GM13976 (cell line): ENCODE measurements around the gene AQP6.

Experiments used
- DNase-seq: peaks from one replicate; pipeline ENCODE4 v3.0.0; 2012; ENCODE audit warnings: low spot score
- in situ Hi-C: fragments of 300-500 bp; cut with MboI; formaldehyde crosslinking; loops from one replicate; pipeline ENCODE4 v1.12.0; 2022; ENCODE audit warnings: low sequenced_read_pairs, mixed read lengths, inconsistent platforms; ENCODE audit not compliant: unreplicated experiment
- TF ChIP-seq, protein P1 (sequence below): IDR thresholded peaks from 2 replicates; pipeline ENCODE4 v1.5.1; 2012; ENCODE audit warnings: borderline replicate concordance, mild to moderate bottlenecking; ENCODE audit not compliant: insufficient read depth; ENCODE audit errors: extremely low read depth, missing control alignments, control extremely low read depth

AQP6 gene

DNA sequence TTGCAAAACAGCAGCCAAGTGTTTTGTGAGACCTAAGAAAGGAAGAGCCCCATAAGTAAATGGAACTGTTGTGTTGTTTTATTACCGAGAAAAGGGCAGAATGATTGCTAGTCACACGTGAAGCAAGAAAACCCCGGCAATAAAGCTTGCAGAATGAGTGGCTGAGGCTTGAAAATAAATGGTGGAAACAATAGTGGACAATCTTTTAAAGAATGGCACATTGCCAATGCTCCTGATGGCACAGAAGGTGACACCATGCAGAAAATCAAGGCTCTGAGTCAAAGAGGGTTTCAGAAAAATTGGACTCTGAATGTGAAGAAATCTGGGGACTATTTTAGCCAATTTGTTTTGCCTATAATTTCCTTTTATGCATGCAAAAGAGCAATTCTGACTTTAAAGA is 26.2 kb upstream of the AQP6 start:
- in situ Hi-C loops, result no loop called here
- no peak for DNase-seq
- TF ChIP-seq, protein P1, sequence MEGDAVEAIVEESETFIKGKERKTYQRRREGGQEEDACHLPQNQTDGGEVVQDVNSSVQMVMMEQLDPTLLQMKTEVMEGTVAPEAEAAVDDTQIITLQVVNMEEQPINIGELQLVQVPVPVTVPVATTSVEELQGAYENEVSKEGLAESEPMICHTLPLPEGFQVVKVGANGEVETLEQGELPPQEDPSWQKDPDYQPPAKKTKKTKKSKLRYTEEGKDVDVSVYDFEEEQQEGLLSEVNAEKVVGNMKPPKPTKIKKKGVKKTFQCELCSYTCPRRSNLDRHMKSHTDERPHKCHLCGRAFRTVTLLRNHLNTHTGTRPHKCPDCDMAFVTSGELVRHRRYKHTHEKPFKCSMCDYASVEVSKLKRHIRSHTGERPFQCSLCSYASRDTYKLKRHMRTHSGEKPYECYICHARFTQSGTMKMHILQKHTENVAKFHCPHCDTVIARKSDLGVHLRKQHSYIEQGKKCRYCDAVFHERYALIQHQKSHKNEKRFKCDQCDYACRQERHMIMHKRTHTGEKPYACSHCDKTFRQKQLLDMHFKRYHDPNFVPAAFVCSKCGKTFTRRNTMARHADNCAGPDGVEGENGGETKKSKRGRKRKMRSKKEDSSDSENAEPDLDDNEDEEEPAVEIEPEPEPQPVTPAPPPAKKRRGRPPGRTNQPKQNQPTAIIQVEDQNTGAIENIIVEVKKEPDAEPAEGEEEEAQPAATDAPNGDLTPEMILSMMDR, result no peak

DNA sequence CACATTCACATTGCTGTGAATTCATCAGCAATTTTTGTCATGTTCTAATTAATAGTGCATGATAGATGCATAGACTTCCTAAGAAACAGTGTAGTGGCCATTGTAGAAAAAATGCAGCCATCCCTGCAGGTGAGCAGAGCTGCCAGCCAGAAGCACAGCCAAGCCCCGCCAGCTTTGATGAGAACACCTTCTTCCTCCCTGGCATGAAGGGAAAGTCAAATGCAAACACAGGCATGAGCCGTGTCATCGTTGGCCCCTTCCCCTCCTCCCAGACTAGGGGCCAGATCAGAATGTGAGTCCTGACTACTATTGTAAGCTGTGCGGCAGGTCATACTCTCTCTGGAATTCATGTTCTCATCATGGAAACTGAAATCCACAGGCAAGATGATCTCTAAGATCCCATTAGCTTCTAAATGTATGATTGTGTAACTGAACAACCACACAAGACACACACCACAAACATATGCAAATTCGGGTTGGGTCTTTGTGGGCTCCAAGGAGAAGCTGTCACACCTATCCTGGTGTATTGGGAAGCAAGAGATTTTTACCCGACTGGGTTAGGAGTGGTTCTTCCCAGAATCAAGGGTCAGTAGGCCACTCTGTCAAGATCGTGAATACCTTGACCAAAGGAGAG is 25.0 kb upstream of the AQP6 start:
- no peak for DNase-seq
- in situ Hi-C loops, result no loop called here
- TF ChIP-seq, protein P1, result no peak

DNA sequence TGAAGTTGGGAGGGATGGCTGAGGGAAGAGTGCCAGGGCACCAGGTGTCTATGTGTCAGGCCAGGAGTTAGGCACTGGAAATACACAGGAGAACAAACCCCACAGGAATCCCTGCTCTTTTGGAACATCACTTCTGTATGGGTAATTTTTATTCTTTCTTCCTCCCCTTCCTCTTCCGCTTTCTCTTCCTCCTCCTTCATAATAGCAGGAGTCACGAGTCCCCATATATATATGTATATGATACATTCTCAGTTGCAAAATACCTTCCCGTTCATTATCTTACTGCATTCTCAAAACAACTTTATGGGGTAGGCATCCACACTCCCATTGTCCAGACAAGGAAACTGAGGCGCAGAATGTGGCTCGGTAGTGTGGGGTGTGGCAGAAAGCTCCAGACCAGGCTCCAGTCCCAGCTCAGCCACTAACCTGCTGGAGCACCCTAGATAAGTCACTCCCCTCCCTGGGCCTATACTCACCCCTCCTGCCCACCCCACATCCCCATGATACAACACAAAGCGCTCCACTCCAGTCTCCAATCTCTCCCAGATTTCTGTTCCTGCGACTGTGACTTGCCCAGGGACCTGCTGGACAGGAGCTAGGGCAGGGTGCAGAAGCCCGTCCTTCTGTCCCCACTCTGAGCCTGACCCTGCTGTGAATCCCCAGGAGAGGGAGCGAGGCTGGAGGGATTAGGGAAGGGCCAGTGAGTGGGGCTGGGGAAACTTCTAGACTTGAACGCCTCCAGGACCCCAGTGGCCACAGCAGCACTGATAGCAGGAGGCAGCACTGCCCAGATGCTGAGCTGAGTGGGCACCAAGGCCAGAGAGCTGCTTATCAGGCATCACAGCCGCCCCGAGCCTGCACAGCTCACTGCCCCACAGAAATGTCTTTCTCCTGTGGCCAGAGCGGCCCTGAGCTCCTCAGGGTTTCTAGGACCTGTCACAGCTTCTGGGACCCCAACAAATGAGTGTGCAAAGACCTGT is 23.6 kb upstream of the AQP6 start:
- in situ Hi-C loops, result no loop called here
- DNase-seq, result no peak
- TF ChIP-seq, protein P1, result no peak

DNA sequence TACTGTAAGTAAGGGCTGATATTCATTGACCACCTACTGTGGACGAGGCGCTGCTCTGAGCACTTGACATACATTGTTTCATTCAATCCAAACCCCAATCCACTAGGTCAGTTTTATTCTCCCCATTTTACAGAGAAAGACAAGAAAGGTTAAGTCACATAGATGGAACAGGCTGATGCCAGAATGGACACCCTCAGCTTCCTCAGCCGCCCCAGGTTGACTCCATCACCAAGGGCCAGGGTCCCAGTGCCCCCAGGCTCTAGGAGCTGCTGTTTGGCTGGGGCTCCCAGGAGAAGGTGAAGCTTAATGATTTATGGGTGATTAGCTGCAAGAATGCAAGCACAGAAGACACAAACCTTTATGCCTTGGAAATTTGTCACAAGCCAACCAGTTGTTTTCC is 22.9 kb upstream of the AQP6 start:
- no peak for DNase-seq
- TF ChIP-seq, protein P1, result no peak
- in situ Hi-C loops, result no loop called here

DNA sequence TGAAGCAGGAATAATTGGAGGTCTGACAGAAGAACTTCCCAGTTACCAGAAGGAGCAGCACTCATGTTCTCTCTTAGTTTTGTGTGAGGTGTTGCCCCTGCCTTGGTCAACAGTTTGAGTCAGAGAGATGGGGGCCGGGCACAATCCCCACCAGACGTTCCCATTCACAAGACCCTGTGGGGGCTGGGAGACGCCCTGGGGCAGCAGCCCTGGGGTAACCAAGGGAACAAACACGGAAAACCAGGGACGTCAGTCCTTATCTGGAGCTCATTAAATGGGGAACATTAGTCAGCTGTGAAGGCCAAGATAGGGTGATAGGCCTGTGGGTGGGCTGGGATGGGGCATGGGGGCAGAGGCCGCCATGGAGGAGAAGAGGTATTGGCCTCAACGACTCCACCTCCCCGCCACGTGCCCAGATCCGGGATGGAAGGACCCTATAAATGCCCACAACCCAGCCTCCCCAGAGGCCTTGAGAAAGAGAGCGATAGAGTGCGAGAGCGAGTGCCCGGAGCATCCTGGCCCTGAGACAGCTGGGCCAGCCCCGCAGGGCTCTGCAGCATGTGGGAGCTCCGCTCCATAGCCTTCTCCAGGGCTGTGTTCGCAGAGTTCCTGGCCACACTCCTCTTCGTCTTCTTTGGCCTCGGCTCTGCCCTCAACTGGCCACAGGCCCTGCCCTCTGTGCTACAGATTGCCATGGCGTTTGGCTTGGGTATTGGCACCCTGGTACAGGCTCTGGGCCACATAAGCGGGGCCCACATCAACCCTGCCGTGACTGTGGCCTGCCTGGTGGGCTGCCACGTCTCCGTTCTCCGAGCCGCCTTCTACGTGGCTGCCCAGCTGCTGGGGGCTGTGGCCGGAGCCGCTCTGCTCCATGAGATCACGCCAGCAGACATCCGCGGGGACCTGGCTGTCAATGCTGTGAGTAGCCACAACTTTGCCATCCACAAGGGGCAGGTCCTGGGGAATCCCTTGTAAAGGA is 22.2 kb upstream of the AQP6 start, which contains the start of gene AQP2:
TSS of gene AQP2 (plus strand) at position 465 of the 979 bp plus-strand sequence. CDS start at position 559, 94 bp downstream.
- DNase-seq, result no peak
- TF ChIP-seq, protein P1, result no peak
- in situ Hi-C loops, result no loop called here
